GM19455 (cell line): ENCODE measurements around the gene PLXNA2.

Source experiments
- ATAC-seq: cut with Tn5 transposase; IDR thresholded peaks from one replicate; pipeline ENCODE4 v1.9.1; 2021; ENCODE audit not compliant: unreplicated experiment

PLXNA2 gene

GRCh38 chr1:208205216-208206013 is 38.8 kb downstream of the PLXNA2 start:
- no peak for ATAC-seq

GRCh38 chr1:208204779-208205178 is 39.4 kb downstream of the PLXNA2 start:
- ATAC-seq = no peak

- ATAC-seq = no peak
These were observed 40.2 kb downstream of the PLXNA2 start for GRCh38 chr1:208203848-208204609.

GRCh38 chr1:208203127-208203847 is 40.9 kb downstream of the PLXNA2 start:
- ATAC-seq = no peak

GRCh38 chr1:208202333-208202995 is 41.7 kb downstream of the PLXNA2 start:
- ATAC-seq = no peak

- ATAC-seq = no peak
These were observed 43.0 kb downstream of the PLXNA2 start for GRCh38 chr1:208201229-208201628.

- no peak for ATAC-seq
These were observed 44.1 kb downstream of the PLXNA2 start for GRCh38 chr1:208200116-208200515.

- ATAC-seq = no peak
These were observed 45.9 kb downstream of the PLXNA2 start for GRCh38 chr1:208198236-208198635.

- no peak for ATAC-seq
These were observed 49.2 kb downstream of the PLXNA2 start for GRCh38 chr1:208194944-208195343.

- no peak for ATAC-seq
These were observed 51.2 kb downstream of the PLXNA2 start for GRCh38 chr1:208192995-208193394.

GRCh38 chr1:208190784-208191183 is 53.4 kb downstream of the PLXNA2 start:
- no peak for ATAC-seq

- no peak for ATAC-seq
These were observed 54.5 kb downstream of the PLXNA2 start for GRCh38 chr1:208189716-208190115.

- no peak for ATAC-seq
These were observed 55.0 kb downstream of the PLXNA2 start for GRCh38 chr1:208189183-208189582.

- ATAC-seq = no peak
These were observed 55.6 kb downstream of the PLXNA2 start for GRCh38 chr1:208188607-208189006.

GRCh38 chr1:208187499-208188041 is 56.6 kb downstream of the PLXNA2 start:
- ATAC-seq = peak; percentile 82

GRCh38 chr1:208185801-208186231 is 58.4 kb downstream of the PLXNA2 start:
- no peak for ATAC-seq

- ATAC-seq = no peak
These were observed 59.1 kb downstream of the PLXNA2 start for GRCh38 chr1:208184966-208185654.

GRCh38 chr1:208183977-208184911 is 59.9 kb downstream of the PLXNA2 start:
- no peak for ATAC-seq
